NCI-H526 (cell line): ENCODE data around the gene PPP2R2C.

Experiments used
- DNase-seq, 2 experiments: peaks; one replicate each; lab custom pipeline; 2025; lab: John Stamatoyannopoulos, UW

Gene PPP2R2C

DNA sequence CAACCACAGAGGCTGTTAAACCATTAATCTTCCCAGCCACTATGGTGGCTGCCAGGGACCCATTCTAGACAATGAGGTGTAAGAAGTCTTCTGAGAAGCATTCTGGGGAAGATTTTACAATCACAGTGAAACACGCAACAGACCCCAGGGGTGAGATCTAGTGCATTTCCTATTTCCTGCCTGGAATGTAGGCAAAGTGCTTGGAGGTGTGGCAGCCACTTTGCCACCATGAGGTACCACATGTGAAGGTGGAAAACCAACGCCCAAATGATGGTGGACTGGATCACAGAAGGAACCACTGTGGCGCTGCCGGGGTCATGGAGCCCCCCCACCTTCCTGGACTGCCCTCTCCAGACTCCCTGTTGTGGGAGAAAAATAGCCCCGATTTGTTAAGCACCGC lies 140.9 kb downstream of the PPP2R2C start:
- DNase-seq: no peak

DNA sequence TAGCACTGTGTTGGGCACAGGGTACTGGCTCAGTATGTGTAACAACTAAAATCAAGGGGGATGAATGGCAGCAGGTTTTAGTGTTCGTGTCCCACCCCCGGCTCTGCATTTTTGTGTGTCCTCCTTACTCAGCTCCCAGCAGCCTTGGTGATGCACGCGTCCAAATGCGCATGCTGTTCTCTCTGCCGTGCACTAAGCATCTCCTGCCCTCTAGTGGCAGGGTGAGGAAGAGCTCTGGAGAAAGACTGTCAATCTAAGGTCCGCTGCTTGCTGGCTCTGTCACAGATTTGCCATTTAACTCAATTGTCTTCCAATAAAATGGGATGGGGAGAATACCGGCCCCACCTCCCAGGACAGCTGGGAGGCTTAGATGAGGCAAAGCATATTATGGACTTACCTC lies 141.4 kb downstream of the PPP2R2C start:
- DNase-seq: peak in 1 of 2 experiments; percentile 54

DNA sequence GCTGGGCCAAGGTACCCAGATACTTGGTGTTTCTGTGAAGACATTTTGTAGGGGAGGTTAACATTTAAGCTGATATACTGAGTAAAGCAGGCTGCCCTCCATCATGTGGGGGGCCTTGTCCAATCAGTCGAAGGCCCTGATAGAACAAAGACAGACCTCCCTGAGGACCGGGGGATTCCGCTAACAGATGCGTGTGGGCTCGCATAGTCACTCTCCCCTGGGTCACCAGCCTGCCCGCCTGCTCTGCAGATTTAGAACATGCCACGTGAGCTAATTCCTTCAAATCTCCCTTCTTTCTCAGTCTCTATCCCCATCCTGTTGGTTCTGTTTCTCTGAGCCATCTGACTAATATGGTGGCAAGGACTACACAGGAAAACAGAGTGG lies 142.0 kb downstream of the PPP2R2C start:
- no peak for DNase-seq

DNA sequence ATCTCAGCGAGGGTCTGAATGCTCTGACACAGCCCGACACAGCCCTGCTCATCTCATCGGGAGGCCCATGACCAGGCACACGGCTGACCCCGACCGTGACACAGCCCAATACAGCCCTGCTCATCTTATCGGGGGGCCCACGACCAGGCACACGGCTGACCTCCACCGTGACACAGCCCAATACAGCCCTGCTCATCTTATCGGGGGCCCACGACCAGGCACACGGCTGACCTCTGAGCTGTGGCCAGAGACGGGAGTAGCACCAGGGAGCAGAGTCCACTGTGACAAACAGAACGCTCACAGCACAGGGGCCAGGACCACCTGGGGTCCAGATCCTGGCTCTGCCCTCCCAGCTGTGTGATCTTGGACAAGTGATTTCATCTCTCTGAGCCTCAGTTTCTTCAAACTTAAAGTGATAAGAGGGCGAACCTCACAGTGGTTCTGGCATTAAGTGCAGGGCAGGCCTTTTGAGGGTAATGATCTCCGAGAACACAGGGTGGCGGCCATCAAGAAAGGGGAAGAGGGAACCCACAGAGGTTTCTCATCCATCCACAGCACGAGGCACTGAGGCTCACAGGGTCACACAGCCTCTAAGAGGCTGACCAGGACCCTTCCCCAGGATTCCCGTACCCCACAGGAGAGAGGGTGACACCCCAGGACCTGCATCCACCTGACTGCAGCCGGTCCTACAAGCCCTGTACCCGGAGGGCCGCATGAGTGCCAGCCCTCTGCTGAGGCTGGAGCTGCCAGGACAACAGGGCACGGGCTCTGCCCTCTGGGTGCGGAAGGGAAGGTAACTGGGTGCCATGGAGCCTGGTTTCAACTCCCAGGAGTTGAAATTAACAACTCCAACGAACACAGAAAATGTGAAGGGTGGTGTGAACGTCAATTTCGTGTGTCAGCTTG lies 142.7 kb downstream of the PPP2R2C start:
- no peak for DNase-seq

DNA sequence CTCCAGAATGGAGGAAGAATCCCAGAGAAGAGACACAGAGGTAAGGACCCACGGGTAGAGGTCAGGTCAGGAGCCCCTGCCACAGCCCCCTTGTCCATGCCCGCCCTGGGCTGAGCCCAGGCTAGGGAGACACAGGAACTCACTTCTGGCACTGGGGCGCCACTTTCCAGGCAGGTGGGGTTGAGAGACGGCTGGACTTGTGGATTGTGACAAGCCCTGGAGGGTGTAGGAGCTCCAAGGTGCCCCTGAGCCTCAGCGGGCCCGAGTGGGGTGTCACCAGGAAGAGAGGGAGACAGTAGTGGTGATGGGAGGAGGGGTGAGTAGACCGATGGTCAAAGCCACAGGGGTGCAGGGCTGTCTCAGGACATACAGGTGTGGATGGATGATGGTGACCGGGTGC lies 143.9 kb downstream of the PPP2R2C start:
- DNase-seq: no peak

DNA sequence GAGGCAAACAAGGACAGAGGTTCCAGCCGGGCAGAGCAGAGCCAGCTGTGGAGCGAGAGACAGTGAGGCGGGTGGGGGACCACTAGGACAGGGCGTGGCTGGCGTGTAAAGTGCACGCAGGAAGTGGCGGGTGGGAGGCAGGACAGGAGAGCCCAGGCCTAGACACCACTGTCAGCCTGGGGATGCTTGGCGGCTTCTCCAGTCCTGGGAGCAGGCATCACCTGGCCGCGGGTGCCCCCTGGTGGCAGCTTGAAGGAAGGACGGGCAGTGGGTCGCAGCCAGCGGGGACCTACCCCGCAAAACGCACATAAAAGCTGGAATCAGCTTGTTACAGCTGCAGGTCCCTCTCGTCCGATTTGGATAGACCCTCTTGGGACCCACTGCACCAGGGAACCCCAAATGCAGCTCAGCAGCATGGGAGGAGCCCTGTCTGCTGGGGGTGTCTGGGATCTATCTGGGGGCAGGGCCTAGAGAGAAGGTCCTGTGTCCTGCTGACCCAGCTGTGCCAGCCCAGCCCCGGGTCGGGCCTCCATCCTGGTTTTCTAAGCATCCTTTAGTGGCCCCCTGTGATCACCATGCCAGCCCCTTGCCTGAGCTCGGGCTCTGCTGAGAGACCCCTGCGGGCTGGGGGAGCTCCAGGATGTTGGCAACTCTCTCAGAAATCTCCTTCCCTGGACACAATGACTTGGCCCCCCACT lies 145.0 kb downstream of the PPP2R2C start:
- DNase-seq: peak; percentile 35 to 84

DNA sequence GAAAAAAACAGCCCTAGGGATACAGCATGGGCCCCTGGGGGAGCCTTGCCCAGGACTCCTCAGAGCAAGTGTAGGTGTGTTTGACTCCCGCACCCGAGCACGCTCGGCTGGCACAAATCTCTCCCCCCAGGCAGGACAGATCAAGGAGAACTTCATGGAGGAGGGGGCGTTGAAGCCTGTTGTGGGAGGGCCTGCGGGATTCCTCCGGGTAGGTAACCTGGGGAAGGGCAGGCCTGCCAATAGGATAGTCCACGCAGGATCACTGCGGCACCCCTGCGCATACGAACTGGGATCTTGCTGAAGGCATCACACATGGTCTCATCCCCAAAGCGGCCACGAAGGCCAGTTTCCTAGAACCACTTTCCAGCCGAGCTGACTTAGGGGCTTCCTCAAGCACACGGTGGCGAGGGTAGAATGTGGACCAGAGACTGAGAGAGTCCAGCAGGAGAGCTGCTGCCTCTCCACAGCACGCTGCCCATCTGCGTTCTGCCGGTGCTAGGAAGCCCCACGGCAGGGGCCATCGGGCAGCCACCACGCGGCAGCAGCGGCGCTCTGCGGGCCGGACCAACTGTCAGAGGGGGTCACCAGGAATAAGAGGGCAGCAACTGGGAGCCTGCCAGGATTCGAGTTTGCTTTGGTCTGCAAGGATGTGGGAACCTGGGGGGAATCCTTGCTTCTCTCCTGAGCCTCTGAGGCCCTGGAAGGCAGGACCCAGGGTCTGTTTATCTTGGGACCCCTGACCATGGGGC lies 145.9 kb downstream of the PPP2R2C start:
- no peak for DNase-seq

DNA sequence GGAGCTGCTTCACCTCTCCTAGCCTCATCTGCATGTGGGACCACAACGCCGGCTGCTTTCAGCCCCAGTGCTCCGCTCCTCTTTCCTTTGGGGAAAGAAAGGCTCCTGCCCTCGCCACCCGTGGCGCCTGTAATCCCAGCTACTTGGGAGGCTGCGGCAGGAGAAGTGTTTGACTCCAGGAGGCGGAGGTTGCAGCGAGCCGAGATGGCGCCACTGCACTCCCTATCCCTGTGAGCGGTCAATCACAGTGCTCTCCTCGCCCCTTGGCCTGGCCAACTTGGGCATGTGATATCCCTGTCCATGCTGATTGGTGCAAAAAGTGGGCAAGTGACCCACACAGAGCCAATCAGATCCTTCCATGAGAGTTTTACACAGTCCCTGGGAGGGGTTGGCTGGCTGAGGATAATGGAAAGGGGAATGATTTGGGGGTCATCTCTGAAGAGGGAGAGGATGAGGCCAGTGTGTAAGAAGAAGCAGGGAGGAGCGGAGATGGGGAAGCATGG lies 146.6 kb downstream of the PPP2R2C start:
- DNase-seq: no peak

DNA sequence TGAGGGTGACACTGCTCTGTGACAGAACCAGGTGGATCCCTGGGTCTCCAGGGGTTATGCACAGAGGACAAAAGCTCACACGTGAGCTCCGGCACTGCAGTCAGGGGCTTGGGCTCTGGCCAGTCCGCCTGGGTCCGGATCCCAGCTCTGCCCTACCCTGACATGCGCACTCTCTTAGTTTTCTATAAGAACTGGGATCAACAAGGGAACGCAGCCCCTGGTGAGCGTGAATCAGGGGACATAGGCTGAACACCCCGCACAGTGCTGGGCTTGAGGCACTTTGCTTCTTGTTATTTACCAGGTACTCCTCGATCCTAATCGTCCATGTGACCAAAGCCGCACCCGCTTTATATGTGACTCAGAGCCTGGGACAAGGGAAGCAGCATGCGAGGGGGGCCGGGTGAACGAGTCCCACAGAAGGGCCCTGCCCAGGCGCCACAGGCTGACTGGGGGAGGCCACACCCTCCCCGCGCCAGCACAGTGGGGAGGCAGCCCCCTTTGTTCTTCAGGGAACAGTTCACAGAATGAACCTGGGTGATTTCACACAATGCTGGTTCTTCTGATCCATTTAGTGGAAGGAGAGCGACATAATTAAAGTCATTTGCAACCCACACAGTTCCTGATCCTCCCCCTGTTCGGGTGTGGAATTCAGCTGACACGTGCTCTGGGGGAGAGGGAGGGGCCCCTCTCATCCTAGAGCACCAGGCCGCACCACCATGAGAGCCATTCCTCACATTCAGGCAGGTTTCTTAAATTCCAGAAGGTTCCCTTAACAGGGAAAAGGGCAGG lies 147.2 kb downstream of the PPP2R2C start:
- peak in 1 of 2 experiments; percentile 35 for DNase-seq

DNA sequence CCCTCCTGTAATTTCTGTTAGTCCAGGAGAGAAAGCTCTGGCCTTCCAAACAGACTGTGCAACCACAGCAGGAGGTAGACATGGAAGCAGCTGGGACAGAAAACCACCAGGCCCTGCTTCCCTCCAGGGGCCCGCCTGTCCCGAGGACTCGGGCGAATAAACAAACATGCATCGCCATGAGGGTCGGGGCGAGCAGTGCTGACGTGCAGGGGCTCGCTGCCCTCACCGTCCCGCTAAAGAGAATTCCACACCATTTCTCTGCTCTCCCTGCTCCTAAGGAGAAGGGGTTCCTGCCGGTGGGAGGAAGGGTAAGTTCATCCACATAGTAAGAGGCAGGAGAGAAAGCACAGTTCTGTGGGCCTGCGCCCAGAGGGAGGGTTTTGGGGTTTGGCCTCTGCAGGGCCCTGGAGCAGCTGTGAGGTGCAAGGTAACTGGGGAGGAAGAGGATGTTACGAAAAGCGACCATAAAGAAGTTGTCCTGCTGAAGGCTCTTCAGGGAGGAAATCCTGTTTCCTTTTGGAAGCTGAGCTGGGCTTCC lies 147.9 kb downstream of the PPP2R2C start:
- no peak for DNase-seq

DNA sequence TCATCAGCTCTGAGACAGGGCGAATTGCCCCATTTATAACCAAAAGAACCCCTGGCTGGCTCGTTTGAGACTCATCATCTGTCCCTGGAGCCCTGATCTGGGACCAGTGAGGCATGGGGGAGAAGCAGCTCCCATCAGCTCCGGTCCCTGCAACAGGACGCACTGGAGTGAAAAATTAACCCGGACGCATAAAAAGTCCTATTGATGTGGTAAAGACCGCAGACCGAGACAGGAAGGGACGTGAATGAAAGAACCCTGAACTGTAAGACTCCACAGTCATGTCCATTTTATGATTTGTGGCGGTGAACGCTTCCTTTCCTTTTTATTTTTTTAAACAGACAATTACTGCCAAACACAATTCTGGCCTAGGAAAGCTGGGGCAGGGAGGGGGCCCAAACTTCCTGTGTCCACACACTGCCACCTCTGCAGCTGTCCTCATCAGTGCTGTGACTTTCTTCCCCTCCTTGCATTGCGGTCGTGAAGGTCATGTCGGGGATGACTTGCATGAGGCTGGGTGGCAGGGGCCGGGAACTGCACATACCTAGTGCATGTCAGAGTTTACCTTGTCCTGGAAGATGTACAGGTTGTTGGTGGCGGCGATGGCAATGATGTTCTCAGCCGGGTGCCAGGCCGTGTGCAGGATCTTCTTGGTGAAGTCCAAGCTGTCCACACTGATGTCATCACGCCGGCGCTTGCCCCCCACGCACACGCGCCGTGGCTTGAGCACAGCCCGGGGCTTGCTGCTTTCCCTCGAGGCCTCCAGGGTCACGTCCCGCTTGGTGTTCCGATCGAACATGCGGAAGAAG lies 149.4 kb downstream of the PPP2R2C start:
- no peak for DNase-seq

DNA sequence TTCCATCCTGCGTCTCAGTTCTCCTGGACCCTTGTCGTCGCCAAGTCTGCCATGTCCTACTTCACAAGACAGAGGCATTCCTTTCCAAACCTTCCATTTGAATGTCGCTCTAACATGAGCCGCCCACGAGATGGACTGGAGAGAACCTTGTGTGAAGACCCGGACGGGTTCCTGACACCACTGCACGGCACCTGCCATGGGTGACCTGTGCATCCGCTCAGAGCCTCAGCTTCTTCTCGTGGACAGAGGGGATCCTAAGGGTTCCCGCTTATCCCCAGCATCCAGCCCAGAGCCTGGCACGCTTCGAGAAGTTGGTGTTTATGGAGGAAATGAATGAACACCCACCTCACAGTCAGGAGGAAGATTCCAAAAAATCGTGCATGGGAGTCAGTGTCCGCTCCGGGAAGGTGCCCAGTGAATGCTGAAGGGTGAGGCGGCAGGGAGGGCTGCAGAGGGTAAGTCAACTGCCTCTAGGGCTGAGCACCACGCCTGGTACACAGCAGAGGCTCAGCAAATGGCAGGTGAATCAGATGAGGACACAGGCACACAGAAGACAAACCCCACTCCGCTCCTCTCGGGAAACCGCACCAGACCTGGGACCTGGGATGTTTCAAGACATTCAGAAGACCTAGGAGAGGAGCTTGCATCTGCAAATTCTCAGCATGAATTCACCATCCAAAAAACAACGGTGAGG lies 150.2 kb downstream of the PPP2R2C start:
- DNase-seq: no peak

DNA sequence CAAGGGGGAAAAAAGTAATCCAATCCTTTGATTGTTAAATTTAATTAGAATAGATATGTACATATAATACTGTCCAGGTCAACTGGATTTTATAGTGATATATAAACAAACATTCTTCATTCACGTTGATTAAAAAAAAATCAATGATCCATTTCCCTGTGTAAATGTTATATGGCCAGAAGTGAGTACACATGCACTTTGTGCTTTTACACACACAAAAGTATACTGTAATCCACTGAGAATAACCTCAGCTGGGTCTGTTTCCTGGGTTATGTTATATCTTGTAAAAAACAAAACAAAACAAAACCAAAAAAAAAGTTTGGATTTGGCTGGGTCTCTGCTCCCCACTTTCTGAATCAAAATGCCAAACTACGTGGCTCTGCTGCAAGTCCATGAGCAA lies 151.1 kb downstream of the PPP2R2C start:
- DNase-seq: no peak

DNA sequence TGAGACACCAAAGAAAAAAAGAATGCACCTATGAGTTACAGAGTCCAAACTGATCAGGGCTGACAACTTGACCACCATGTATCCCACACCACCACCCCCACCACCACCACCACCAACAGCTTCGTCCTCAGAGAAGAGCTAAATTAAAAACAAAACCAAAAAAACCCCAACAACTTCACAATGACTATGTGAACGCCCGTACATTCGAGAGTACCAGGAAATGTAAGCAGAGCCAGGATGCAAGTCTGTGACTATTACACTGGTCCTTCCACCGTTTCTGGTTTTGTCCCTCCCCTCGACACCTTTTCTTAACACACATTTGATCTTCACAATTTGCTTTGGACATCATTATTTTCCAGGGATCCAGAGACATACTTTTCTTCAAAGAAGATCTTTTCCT lies 151.8 kb downstream of the PPP2R2C start:
- DNase-seq: no peak

DNA sequence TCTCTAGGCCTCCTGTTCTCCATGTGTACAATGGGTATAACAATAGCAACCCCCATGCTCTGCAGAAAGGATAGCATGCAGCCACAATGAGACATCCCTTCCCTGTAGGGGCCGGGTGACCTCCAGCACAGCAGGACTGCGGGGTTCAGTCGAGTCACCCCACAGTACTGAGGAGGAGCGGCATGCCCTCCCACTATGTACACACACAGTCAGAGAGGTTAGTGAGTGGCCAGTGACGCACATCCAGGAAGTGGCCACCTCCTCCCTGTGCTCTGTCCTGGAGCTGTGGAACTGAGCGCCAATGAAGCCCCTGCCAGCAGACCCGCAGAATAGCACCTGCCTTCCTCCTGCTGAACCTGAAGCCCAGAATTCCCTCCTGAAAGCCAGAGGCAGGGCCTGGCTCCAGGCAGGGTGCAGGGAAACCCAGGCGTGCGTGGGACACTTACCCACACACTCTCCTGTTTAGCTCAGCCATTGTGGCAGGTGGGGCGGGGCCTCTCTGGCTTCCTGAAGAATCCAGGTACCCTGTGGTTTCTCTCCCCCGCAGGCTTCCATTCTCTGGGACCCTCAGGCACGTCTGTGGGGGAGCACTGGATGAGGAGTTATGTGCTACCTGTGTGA lies 152.8 kb downstream of the PPP2R2C start:
- DNase-seq: no peak

DNA sequence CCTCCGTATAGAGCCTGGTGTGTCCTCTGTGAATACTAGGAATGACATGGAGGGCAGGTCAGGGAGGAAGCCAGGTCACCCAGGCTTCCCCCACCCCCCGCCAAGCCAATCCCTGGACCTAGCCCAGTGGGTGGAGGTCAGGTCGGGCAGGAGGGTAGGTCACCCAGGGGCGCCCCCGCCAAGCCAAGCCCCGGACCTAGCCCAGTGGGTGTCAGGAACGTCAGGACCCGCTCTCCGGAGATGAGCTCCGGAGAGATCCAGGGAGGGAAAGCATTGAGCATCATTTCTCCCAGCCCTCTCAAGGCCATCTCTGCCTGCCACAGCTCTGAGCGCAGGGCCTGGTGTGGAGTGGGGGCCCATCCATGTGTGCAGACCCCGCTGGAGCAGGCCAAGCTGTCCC lies 154.2 kb downstream of the PPP2R2C start:
- DNase-seq: no peak

DNA sequence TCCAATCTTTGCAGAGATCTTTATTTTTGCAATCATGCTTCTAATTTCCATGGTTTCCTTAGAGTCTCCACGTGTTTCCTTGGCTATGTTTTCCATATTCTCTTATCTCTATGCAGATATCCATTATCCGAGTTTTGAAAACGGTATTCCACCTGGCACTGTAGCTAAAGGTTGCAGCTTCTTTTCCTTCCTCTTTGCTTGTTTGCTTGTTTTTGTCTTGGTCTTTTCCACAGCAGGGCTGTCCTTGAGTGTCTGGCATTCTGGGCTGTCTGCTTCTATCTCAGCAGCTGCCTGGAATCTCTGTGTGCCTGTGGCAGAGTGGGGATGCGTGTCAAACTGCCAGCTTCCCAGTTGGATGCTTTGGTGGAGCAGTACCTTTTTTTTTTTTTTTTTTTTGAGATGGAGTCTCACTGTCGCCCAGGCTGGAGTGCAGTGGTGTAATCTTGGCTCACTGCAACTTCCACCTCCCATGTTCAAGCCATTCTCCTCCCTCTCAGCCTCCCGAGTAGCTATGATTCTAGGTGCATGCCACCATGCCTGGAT lies 155.9 kb downstream of the PPP2R2C start:
- DNase-seq: no peak

DNA sequence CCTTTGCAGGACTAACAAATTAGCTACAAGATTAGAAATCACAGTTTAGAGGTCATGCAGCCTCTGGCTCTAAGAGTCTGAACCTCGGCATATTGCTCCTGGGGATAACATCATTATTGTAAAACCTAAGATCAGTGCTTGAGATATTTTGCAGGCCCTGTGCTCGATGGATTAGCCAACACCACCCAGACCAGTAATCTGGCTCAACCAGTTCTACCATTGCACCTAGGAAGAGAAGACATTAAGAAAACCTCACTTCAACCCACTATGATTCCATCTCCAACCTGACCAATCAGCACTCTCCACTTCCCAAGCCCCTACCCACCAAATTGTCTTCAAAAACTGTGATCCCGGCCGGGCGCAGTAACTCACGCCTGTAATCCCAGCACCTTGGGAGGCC lies 159.2 kb downstream of the PPP2R2C start:
- DNase-seq: no peak

DNA sequence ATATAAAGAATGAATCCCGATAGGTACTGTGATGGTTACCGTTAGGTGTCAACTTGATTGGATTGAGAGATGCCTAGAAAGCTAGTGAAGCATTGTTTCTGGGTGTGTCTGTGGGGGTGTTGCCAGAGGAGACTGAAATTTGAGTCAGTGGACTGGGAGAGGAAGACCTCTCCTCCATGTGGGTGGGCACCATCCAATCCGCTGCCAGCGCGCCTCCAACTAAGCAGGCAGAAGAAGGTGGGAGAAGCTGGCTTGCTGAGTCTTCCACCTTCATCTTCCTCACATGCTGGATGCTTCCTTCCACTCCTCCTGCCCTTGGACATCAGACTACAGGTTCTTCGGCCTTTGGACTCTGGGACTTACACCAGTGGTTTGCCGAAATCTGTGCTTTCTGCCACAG lies 162.6 kb downstream of the PPP2R2C start:
- no peak for DNase-seq
